ENCODE data around the gene TRMT2A. TPM values are rescaled to one million over a fixed set of nuclear protein-coding genes. Genes with fewer than 3 reads are reported as not detected.

Gene TRMT2A
- polyA plus RNA-seq, 1 of the 3 experiments (the other 2 are of a cell fraction): 54.6 TPM

GRCh38 chr22:20133930-20134549 lies 17.0 kb upstream of the TRMT2A start (continued):
- no peak for TF ChIP-seq MAX (IDR thresholded peaks at IDR 0.05; ENCODE audit: low read depth)
- no peak for TF ChIP-seq ELF1 (IDR thresholded peaks at IDR 0.05)
- TF ChIP-seq, protein P1, sequence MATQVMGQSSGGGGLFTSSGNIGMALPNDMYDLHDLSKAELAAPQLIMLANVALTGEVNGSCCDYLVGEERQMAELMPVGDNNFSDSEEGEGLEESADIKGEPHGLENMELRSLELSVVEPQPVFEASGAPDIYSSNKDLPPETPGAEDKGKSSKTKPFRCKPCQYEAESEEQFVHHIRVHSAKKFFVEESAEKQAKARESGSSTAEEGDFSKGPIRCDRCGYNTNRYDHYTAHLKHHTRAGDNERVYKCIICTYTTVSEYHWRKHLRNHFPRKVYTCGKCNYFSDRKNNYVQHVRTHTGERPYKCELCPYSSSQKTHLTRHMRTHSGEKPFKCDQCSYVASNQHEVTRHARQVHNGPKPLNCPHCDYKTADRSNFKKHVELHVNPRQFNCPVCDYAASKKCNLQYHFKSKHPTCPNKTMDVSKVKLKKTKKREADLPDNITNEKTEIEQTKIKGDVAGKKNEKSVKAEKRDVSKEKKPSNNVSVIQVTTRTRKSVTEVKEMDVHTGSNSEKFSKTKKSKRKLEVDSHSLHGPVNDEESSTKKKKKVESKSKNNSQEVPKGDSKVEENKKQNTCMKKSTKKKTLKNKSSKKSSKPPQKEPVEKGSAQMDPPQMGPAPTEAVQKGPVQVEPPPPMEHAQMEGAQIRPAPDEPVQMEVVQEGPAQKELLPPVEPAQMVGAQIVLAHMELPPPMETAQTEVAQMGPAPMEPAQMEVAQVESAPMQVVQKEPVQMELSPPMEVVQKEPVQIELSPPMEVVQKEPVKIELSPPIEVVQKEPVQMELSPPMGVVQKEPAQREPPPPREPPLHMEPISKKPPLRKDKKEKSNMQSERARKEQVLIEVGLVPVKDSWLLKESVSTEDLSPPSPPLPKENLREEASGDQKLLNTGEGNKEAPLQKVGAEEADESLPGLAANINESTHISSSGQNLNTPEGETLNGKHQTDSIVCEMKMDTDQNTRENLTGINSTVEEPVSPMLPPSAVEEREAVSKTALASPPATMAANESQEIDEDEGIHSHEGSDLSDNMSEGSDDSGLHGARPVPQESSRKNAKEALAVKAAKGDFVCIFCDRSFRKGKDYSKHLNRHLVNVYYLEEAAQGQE (IDR thresholded peaks at IDR 0.05; ENCODE audit: low read depth, low read length): no peak

GRCh38 chr22:20132686-20133246 lies 15.7 kb upstream of the TRMT2A start:
- CTCF ChIA-PET: no interaction called here
- no peak overlapping the region for H2AFZ ChIP-seq (ENCODE audit: low read depth)
- peak overlapping the region; percentile 78 to 95 for H3K4me3 ChIP-seq (ENCODE audit: low read depth in 2 of 2, low read length in 1 of 2)
- H3K27me3 ChIP-seq (ENCODE audit: insufficient read depth): no peaks in the 10 kb centered on the region
- 80% methylated on average over 1 of the region's 16 CpGs for WGBS (ENCODE audit: low lambda C conversion rate)
- no peak overlapping the region; a peak in 1 of 4 replicates for H3K27ac ChIP-seq (ENCODE audit: low read depth in 2 of 2, low read length in 1 of 2)
- TF ChIP-seq MXI1 (IDR thresholded peaks at IDR 0.05; ENCODE audit: low read depth, low read length) (no peak), ELF1 (IDR thresholded peaks at IDR 0.05) (no peak), TCF12 (IDR thresholded peaks at IDR 0.05) (no peak), POLR2AphosphoS5 (IDR thresholded peaks at IDR 0.05; ENCODE audit: low read depth, low read length) (no peak), CHD2 (IDR thresholded peaks at IDR 0.05; ENCODE audit: low read length, partially characterized antibody) (no peak)
- TF ChIP-seq, protein P2, sequence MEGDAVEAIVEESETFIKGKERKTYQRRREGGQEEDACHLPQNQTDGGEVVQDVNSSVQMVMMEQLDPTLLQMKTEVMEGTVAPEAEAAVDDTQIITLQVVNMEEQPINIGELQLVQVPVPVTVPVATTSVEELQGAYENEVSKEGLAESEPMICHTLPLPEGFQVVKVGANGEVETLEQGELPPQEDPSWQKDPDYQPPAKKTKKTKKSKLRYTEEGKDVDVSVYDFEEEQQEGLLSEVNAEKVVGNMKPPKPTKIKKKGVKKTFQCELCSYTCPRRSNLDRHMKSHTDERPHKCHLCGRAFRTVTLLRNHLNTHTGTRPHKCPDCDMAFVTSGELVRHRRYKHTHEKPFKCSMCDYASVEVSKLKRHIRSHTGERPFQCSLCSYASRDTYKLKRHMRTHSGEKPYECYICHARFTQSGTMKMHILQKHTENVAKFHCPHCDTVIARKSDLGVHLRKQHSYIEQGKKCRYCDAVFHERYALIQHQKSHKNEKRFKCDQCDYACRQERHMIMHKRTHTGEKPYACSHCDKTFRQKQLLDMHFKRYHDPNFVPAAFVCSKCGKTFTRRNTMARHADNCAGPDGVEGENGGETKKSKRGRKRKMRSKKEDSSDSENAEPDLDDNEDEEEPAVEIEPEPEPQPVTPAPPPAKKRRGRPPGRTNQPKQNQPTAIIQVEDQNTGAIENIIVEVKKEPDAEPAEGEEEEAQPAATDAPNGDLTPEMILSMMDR (IDR thresholded peaks at IDR 0.05): no peak
- TF ChIP-seq, protein P1 (IDR thresholded peaks at IDR 0.05; ENCODE audit: low read depth, low read length): no peak
- H3K36me3 ChIP-seq (replicated peaks in 1 of 2; ENCODE audit: control insufficient read depth in 1 of 2, insufficient read depth in 2 of 2, low read length in 1 of 2): peaks cover 0 to 6% of the 10 kb centered on the region in 2 experiments
- H3K4me2 ChIP-seq: peak overlapping the region; percentile 89
- H3K79me2 ChIP-seq (ENCODE audit: insufficient read depth): peaks cover 59% of the 10 kb centered on the region
- H4K20me1 ChIP-seq (ENCODE audit: insufficient read depth): peaks cover 48% of the 10 kb centered on the region
- POLR2A ChIA-PET: no interaction called here
- no peaks in the 10 kb centered on the region for H3K9me2 ChIP-seq
- no peaks in the 10 kb centered on the region for H3K9me3 ChIP-seq
- peak overlapping the region; percentile 76 for H3K9ac ChIP-seq
- DNase-seq: no peak
- H3K4me1 ChIP-seq (ENCODE audit: control insufficient read depth in 1 of 2, insufficient read depth in 2 of 2, low read depth in 1 of 2, low read length in 1 of 2): peaks cover 0 to 57% of the 10 kb centered on the region in 2 experiments; a peak in 1 of 4 replicates
- peaks cover 13% of the 10 kb centered on the region for H3F3A ChIP-seq (replicated peaks; ENCODE audit: insufficient read depth)

Data from SK-N-SH (cell line).